Panc1 (cell line): ENCODE data around the gene ZBTB43. TPM values are rescaled to one million over a fixed set of nuclear protein-coding genes. Genes with fewer than 3 reads are reported as not detected.
A peak's percentile ranks its signal among the peaks of the same experiment; 100 is the strongest.
"Not testable (repeated sequence)": the region's sequence is repeated elsewhere in the genome, so short reads cannot be mapped to it uniquely, and the experiment has no call there.

Experiments used
- ATAC-seq: fragments of 200-7000 bp; cut with Tn5 transposase; 2 replicates; pipeline ENCODE4 v1.9.1; 2020; ENCODE audit warnings: mild to moderate bottlenecking, moderate library complexity
- BruUV-seq: library from RNA; stranded (reverse); fragments of 400-500 nt; replicated peaks from 2 replicates; lab custom pipeline; 2021; lab: Mats Ljungman, UMichigan
- CTCF ChIA-PET: fragments of 300-600 bp; sonication (Branson Sonifier 250); formaldehyde crosslinking; loops from one replicate; lab custom pipeline; 2022; ENCODE audit warnings: antibody characterized with exemption; lab: Charles Lee
- POLR2A ChIA-PET: fragments of 300-600 bp; sonication (Branson Sonifier 250); formaldehyde crosslinking; loops from one replicate; lab custom pipeline; 2022; ENCODE audit warnings: antibody characterized with exemption; lab: Charles Lee
- DNase-seq: peaks from one replicate; pipeline ENCODE4 v3.0.0-alpha.2; 2010; ENCODE audit warnings: low read depth, low spot score
- H3K27ac ChIP-seq: 2 replicates; pipeline ENCODE4 v1.5.1; 2011; ENCODE audit warnings: mild to moderate bottlenecking, low read length, inconsistent platforms
- H3K27me3 ChIP-seq: fragments of 200-500 bp; sonication (Bioruptor generic); 2 replicates; pipeline ENCODE4 v1.6.0; 2014; ENCODE audit warnings: low read length, inconsistent platforms; ENCODE audit not compliant: control insufficient read depth, insufficient read depth
- H3K36me3 ChIP-seq: fragments of 200-500 bp; sonication (Bioruptor generic); 2 replicates; pipeline ENCODE4 v1.5.1; 2014; ENCODE audit warnings: inconsistent platforms, mild to moderate bottlenecking, low read length, moderate library complexity; ENCODE audit not compliant: control insufficient read depth, insufficient read depth
- H3K4me1 ChIP-seq: 2 replicates; pipeline ENCODE4 v1.5.1; 2011; ENCODE audit warnings: inconsistent platforms, mild to moderate bottlenecking, low read length, moderate library complexity; ENCODE audit not compliant: control insufficient read depth, insufficient read depth
- H3K4me3 ChIP-seq, 2 experiments: 2 replicates each; pipeline ENCODE4 v1.5.1; 2011 to 2012; ENCODE audit warnings: low read depth in 2 of 2, low read length in 2 of 2, mild to moderate bottlenecking in 2 of 2, inconsistent platforms in 1 of 2, moderate library complexity in 1 of 2
- H3K9me3 ChIP-seq: fragments of 200-500 bp; sonication (Bioruptor generic); 2 replicates; pipeline ENCODE4 v1.5.1; 2014; ENCODE audit warnings: low read depth, mild to moderate bottlenecking, inconsistent platforms, low read length, moderate library complexity; ENCODE audit not compliant: control insufficient read depth, insufficient read depth
- CTCF ChIP-seq: fragments of 450-650 bp; IDR thresholded peaks from 2 replicates; pipeline ENCODE4 v1.5.1; 2017; ENCODE audit warnings: mild to moderate bottlenecking
- POLR2AphosphoS5 ChIP-seq: IDR thresholded peaks from 2 replicates; pipeline ENCODE4 v1.6.1; 2012; ENCODE audit warnings: mild to moderate bottlenecking, low read depth, low read length, moderate library complexity
- REST ChIP-seq, 2 experiments: IDR thresholded peaks; 2 replicates each; pipeline ENCODE4 v1.6.1; 2011 to 2012; ENCODE audit warnings: low read depth in 2 of 2, control low read depth in 1 of 2, low read length in 1 of 2, mild to moderate bottlenecking in 1 of 2, moderate library complexity in 1 of 2; ENCODE audit not compliant: insufficient read depth in 1 of 2
- SIN3A ChIP-seq: IDR thresholded peaks from 2 replicates; pipeline ENCODE4 v1.6.1; 2012; ENCODE audit warnings: low read depth, mild to moderate bottlenecking, low read length, moderate library complexity, borderline replicate concordance; ENCODE audit not compliant: insufficient read depth
- TCF7L2 ChIP-seq: IDR thresholded peaks from 2 replicates; pipeline ENCODE4 v1.6.1; 2011; ENCODE audit warnings: mild to moderate bottlenecking, low read depth, low read length, inconsistent platforms
- in situ Hi-C: cut with HindIII; loops from 2 replicates; pipeline ENCODE4 v1.10.0; 2016; ENCODE audit warnings: low sequenced_read_pairs, low pct_unique_long_range_greater_than_20kb
- intact Hi-C: fragments of 100-400 bp; cut with micrococcal nuclease; formaldehyde crosslinking; loops from one replicate; pipeline ENCODE4 v1.10.0; 2022; ENCODE audit not compliant: unreplicated experiment
- total RNA-seq: library from RNA; stranded (reverse); gene quantifications from one replicate; pipeline ENCODE4 v1.2.1, GENCODE V29; 2021; ENCODE audit not compliant: unreplicated experiment

Gene ZBTB43
- total RNA-seq, 1 experiment from 2014 or later = 9.7 TPM

GRCh38 chr9:126806336-126806735 lies 1.5 kb downstream of the ZBTB43 start:
- peaks cover 8% of the 10 kb centered on the region for H3K4me1 ChIP-seq
- H3K9me3 ChIP-seq = no peaks in the 10 kb centered on the region
- intact Hi-C loops = no loop called here
- TF ChIP-seq CTCF (no peak), SIN3A (no peak), POLR2AphosphoS5 (no peak), TCF7L2 (no peak), REST (IDR thresholded peaks at IDR 0.05; ENCODE audit: insufficient read depth in 1 of 2, low read depth in 2 of 2, low read length in 1 of 2) (no peak)
- H3K4me3 ChIP-seq = peak overlapping the region; percentile 80 to 81
- ATAC-seq (no peak), DNase-seq (no peak)
- H3K27me3 ChIP-seq = no peaks in the 10 kb centered on the region
- CTCF ChIA-PET = interaction anchor here (0.6 kb wide), 1 partner anchor 9 kb away, joined by 7 read pairs; no protein-coding TSS in a partner anchor
- POLR2A ChIA-PET = interaction anchor here (0.6 kb wide), 1 partner anchor 16 kb away, joined by 11 read pairs; no protein-coding TSS in a partner anchor
- peaks cover 4% of the 10 kb centered on the region for H3K36me3 ChIP-seq
- no peak overlapping the region; the same call in 1 of the 2 replicates for H3K27ac ChIP-seq
- no TSS peak for BruUV-seq
- in situ Hi-C loops = no loop called here

- TF ChIP-seq POLR2AphosphoS5 = no peak
- no peak for TF ChIP-seq REST (IDR thresholded peaks at IDR 0.05; ENCODE audit: insufficient read depth in 1 of 2, low read depth in 2 of 2, low read length in 1 of 2)
- TF ChIP-seq TCF7L2 = no peak
- TF ChIP-seq SIN3A = no peak
- no peak for TF ChIP-seq CTCF
- ChIA-PET POLR2A (no interaction called here), CTCF (no interaction called here)
- Histone ChIP-seq H3K4me3 (no peak overlapping the region), H3K27me3 (no peaks in the 10 kb centered on the region), H3K9me3 (no peaks in the 10 kb centered on the region), H3K4me1 (peaks cover 8% of the 10 kb centered on the region), H3K36me3 (peaks cover 4% of the 10 kb centered on the region), H3K27ac (no peak overlapping the region)
- ATAC-seq (no peak), DNase-seq (no peak)
- in situ Hi-C loops (no loop called here), intact Hi-C loops (no loop called here)
- BruUV-seq = no TSS peak
Observed at GRCh38 chr9:126809068-126809467, 4.2 kb downstream of the ZBTB43 start.

GRCh38 chr9:126810221-126810620 lies 5.4 kb downstream of the ZBTB43 start:
- POLR2A ChIA-PET, intact Hi-C loops, H3K27ac ChIP-seq, ATAC-seq, H3K27me3 ChIP-seq, H3K36me3 ChIP-seq, H3K9me3 ChIP-seq, DNase-seq, CTCF ChIA-PET, BruUV-seq, in situ Hi-C loops, H3K4me3 ChIP-seq, H3K4me1 ChIP-seq: not testable (repeated sequence)
